Measurements from ENCODE around the gene DAB2.
"Not testable (repeated sequence)": the region's sequence is repeated elsewhere in the genome, so short reads cannot be mapped to it uniquely, and the experiment has no call there.

The DAB2 gene

GRCh38 chr5:39420482-39421145 is 4.2 kb downstream of the DAB2 start:
- DNase-seq = peak; percentile 95

DNA sequence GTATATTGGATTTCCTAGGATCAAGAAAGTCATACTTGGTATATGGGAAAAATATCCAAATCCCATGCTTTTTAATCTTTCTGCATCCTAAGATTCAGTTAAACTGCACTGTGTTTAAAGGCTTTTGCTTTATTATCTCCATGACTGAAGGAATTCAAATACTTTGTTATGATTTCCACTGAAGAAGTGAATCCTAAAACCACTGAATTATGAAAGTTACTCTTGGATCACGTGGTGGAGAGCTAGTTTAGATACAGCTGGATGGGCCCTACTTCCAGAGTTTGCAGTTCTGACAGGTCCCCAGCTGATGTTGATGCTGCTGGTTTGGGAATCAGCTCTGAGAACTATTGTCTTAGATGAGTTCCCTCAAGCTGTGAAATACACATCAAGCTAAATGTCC is 5.0 kb downstream of the DAB2 start:
- no peak for DNase-seq

DNA sequence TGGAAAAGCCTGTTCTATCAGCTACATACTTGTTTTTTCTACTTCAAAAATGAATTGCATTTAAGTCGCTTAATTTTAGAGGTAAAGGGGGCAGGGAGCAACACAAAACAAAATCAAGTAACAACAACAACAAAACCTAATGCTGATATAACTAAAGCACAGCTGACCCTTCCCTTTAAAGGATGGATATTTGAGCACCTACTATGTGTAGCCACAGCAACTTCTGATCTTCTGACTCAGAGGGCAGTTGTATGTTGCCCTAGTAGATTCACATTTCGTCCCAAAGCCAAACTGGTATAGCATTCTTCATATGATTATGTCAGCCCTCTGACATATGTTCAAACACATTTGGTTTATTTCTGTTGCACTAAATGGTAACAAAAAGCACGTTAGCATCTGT is 6.8 kb downstream of the DAB2 start:
- DNase-seq = no peak

GRCh38 chr5:39415201-39415600 is 9.6 kb downstream of the DAB2 start:
- peak; percentile 40 for DNase-seq

DNA sequence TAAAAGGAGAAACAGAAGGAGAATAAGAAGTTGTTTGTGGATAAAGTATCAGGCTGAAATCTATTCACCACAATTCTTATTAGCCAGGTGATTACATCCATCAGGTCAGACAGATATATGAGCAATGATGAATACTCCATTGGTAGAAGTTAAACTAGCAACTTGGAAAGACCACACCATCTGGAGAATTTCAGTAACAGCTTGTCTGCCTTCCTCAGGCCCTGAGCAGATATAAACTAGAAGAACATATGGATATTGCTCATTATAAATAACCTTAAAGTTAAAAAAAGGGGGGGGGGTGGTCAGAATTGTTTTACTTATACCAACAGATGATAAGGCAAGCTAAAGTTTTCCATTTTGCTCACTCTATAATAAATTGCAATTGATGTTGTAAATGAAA is 10.4 kb downstream of the DAB2 start:
- DNase-seq = no peak

DNA sequence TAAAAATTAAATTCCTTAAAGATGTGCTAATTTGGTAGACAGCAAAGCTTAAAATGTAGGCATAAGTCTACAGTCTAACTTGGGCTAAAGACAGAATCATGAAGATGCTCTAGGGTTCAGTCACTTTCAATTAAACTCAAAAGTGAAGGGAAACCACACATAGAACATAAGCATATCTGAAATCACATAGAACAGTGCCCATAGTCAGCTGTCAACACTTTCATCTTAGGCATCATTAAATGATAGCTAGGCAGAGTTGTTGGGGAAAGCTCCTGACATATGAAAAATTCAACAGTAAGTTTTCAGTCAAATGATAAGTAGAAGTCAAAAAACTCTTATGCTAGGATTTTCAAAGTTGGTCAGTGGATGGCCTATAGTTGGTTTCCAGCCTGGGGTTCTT is 11.0 kb downstream of the DAB2 start:
- no peak for DNase-seq

GRCh38 chr5:39412721-39413394 is 11.9 kb downstream of the DAB2 start:
- DNase-seq = no peak

- no peak for DNase-seq
Observed at GRCh38 chr5:39411985-39412384, 12.8 kb downstream of the DAB2 start.

GRCh38 chr5:39411061-39411460 is 13.7 kb downstream of the DAB2 start:
- DNase-seq = peak; percentile 87

DNA sequence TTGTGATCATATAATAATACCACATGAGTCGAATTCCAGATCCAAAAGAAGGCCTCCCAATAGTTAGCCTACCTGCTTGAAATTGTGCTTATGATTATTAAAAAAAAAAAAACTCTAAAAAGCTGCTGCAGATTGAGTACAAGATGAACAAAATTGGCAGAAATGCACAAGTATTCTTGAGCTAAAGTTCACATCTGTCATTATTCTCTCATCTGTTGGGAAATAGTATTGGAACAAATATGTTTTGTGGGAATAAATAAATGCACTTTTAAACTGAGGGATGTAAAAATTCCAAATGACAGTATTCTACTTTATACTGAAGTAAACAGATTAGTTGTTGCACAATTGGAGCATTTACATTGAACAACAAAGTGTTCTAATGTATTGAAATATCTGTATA is 15.7 kb downstream of the DAB2 start:
- DNase-seq = no peak

- DNase-seq = no peak
Observed at GRCh38 chr5:39405083-39405843, 19.5 kb downstream of the DAB2 start.

- not testable (repeated sequence) for DNase-seq
Observed at GRCh38 chr5:39403761-39404160, 21.0 kb downstream of the DAB2 start.

GRCh38 chr5:39402140-39402539 is 22.6 kb downstream of the DAB2 start:
- not testable (repeated sequence) for DNase-seq

DNA sequence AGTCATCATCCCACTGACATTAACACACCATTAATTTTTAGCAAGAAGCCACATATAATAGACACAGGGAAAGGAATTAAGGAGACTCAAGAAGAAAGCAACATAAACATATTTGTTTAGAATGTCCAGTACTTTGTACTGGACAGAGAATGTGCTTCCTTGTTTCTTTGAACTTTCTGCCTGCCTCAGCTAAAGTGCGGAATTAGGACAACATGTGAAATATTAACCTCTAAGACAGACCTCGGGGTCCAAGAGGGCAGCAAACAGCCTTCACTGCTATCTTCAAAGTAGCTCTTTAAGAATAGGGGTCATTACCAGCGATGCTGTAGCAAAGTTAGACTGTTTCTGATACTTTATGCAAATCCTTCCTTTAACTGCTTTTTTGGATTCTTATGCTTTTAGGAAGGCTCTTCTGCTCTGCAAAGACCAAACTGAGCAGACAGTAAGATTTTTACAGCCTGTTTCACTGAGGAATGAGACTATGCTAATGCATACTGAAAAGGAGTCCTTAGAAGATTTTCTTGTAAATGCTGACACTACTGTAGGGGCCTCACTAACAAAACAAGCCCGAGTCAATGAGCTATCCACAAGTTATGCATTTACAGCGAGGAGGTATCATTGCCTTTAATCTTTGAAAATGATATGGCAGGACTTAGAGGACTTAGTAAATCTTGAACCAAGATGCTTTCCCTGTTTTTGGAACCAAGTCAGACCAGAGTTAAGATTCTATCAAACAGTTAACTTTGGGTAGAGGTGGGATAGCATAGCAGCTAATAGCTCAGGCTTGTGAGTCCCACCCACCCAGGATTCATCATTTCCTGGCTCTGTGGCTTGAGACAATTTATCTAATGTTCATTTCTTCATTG is 23.8 kb downstream of the DAB2 start:
- peak; percentile 82 for DNase-seq

- DNase-seq = peak; percentile 99
Observed at GRCh38 chr5:39399135-39400036, 25.4 kb downstream of the DAB2 start.

DNA sequence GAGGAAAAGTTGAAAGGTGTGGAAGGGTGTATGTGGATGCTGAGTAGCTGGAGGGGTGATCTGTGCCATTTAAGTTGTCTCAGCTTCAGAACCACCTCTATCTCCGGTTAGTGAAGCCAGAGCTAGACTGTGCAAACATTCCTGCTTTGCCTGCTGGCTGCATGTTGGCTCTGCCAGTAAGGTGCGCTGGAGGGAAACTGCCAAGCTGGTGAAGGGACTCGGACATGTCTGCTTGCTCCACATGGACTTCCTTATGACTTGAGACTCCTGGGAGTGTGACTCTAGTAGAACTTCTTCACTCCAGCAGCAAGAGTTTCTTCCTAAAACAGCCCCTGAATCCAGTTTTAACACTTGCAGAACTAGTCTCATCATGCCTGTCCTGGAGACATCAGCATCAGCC is 27.9 kb downstream of the DAB2 start:
- no peak for DNase-seq

GRCh38 chr5:39395521-39395920 is 29.3 kb downstream of the DAB2 start:
- DNase-seq = no peak

- DNase-seq = peak; percentile 73
Observed at GRCh38 chr5:39394946-39395345, 29.8 kb downstream of the DAB2 start.

DNA sequence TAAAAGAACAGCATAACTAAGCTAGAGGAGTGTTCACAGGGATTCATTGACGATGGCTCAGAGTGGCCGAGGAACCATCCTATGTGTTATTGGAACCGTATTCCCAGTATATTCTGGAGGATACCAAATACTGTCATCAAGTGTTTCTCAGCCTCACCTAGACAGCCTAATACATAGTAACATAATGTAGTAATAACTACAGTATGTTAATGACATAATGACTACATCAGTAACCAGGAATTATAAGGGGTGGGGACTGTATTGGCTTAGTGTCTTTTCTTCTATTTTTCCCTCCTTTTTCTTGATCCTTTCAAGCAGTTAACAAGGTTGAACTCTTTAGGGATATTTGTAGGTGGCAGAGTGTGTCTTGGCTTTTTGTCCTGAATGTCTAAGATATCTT is 33.8 kb downstream of the DAB2 start:
- DNase-seq = no peak

DNA sequence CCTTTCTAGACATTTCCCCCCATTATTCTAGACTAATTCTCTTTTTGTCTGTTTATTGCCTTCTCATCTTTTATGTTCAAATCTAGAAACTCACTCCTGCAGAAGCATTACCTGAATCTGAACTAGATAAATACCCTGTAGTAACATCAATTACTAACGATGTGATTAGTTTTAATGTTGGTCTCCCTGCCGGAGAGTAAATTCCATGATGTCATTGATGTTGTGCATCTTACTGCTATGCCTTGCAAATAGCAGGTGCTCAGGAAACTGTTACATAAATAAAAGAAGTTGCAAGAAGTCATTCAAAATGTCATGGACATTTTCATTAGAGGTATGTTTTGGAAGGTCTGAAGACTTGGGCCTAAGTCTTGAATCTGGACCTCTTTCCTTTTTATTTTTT is 37.5 kb downstream of the DAB2 start:
- DNase-seq = no peak

DNA sequence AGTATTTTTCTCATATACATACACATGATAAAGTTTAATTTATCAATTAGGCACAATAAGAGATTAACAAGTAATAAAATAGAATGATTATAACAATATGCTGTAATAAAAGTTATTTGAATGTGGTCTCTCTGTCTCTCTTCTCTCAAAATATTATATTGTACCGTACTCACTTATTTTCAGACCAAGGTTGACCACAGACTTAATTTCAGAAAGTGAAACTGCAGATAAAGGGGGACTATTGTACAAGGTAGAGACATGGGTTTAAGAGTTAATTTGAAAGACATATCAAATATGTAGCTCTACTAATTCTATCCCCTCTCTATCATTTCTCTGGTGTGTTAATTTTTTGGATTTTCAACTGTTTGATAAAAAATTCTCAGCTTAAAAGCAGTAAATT is 40.5 kb downstream of the DAB2 start:
- DNase-seq = no peak

- no peak for DNase-seq
Observed at GRCh38 chr5:39381376-39381775, 43.4 kb downstream of the DAB2 start.

Data from fibroblast of skin of back (primary cell).